Measurements from ENCODE around the gene GTF3C1.
A peak's percentile ranks its signal among the peaks of the same experiment; 100 is the strongest.
"Not testable (repeated sequence)": the region's sequence is repeated elsewhere in the genome, so short reads cannot be mapped to it uniquely, and the experiment has no call there.

Gene GTF3C1, protein sequence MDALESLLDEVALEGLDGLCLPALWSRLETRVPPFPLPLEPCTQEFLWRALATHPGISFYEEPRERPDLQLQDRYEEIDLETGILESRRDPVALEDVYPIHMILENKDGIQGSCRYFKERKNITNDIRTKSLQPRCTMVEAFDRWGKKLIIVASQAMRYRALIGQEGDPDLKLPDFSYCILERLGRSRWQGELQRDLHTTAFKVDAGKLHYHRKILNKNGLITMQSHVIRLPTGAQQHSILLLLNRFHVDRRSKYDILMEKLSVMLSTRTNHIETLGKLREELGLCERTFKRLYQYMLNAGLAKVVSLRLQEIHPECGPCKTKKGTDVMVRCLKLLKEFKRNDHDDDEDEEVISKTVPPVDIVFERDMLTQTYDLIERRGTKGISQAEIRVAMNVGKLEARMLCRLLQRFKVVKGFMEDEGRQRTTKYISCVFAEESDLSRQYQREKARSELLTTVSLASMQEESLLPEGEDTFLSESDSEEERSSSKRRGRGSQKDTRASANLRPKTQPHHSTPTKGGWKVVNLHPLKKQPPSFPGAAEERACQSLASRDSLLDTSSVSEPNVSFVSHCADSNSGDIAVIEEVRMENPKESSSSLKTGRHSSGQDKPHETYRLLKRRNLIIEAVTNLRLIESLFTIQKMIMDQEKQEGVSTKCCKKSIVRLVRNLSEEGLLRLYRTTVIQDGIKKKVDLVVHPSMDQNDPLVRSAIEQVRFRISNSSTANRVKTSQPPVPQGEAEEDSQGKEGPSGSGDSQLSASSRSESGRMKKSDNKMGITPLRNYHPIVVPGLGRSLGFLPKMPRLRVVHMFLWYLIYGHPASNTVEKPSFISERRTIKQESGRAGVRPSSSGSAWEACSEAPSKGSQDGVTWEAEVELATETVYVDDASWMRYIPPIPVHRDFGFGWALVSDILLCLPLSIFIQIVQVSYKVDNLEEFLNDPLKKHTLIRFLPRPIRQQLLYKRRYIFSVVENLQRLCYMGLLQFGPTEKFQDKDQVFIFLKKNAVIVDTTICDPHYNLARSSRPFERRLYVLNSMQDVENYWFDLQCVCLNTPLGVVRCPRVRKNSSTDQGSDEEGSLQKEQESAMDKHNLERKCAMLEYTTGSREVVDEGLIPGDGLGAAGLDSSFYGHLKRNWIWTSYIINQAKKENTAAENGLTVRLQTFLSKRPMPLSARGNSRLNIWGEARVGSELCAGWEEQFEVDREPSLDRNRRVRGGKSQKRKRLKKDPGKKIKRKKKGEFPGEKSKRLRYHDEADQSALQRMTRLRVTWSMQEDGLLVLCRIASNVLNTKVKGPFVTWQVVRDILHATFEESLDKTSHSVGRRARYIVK (N-terminal part only)

DNA sequence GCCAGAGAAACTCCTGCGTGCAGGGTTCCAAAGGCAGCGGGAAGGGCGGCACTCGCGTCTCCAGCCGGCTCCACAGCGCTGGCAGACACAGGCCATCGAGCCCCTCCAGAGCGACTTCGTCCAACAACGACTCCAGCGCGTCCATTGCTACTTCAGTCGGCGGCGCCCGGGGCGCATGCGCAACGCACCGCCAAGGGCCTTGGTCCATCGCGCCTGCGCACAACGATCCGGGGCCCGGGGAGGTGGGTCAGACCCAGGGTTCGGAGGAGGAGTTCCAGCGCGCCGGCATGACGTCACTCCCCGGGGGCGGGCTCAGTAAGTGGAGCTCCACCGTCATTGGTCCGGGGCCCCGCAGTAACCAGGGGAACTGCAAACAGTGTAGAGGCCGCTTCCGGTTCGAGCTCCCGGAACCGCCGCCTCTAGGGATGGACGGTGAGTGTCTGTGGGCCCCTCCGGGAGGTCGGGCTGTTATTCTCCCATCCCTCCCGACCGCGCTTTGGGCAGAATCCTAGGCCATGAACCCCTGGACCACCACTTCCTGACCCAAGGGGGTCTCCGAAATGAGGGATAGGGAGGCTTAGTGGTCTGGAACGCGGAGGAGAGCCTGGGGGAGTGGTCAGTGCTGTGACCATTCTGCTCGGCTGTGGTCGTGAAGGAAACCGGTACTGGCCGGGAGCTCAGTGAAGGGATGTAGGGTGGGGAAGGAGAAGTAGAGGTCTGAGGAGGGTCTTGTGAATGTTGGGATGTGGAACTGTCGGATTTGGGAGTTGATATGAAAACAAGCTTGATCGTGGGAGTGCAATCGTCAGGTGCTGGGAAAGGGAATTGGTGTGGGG is at the start of gene GTF3C1, which contains the start of gene KATNIP:
Gene GTF3C1 (minus strand): TSS at position 168 of the 836 bp plus-strand sequence. CDS start 23 bp downstream, at position 145.
Gene KATNIP (plus strand): TSS at position 399 of the 836 bp plus-strand sequence. CDS start 27 bp downstream, at position 426.
- peak; percentile 55 for DNase-seq

DNA sequence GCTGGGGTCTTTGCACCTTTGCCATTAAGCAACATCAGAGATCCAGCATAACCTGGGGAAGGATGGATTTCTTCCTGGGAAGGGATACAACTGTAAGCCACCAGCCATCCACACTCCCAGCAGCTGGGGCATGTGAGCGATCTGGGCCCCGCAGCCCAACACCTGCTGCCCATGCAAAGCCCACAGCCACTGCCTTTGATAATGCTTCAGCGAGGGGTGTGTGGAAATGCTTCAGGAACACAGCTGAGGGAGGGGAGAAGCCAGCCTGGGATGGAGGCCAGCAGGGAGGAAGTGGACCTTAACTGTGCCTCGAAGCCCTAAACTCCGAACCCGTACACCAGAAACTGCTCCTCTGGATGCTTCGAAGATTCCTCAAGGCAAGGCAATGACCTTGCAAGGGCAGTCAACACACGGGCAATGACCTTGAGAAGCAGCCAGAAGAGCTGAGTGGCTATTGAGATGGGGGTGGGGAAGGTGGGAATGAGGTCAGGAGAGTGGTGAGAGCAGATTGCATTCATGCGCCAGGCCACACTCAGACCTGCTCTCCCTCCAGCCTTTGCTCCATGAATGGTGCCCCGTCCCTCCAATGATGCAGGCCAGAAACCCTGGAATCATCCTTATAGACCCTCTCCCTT is 49.3 kb upstream of the GTF3C1 start:
- no peak for DNase-seq

DNA sequence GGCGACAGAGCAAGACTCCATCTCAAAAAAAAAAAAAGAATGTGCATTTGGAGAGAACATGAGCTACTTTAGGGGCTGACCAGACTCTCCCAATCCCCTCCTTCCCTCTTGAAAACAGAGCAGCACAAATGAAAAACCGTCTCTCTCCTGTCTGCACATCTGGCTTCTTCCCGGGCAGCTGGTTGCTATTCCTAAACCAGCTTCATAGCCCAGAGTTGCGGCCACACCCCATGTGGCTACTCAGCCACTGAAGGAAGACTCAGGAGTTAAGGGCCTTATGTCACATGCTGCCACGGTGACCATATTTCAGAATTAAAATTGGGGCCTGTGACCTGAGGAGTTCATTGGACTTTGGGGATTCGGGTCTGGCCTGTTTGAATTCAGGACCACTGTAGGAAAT is 48.5 kb upstream of the GTF3C1 start:
- DNase-seq = no peak

DNA sequence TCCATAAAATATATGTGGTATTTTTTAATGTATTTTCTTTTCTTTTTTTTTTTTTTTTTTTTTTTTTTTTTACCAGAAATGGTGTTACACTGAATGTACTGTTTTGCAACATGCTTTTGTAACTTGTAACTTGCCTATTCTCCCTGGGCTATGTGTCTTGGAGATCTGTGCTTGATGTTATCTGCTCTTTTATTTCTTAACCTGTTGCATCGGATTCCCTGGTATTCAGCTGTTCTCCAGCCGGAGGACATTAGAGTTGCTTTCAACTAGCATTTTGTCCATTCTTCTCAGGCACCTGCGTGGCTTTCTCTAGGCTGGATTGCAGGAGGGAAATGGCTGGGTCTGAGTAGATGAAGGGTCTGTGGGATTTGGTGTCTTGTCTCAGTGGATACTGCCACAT is 47.6 kb upstream of the GTF3C1 start:
- no peak for DNase-seq

DNA sequence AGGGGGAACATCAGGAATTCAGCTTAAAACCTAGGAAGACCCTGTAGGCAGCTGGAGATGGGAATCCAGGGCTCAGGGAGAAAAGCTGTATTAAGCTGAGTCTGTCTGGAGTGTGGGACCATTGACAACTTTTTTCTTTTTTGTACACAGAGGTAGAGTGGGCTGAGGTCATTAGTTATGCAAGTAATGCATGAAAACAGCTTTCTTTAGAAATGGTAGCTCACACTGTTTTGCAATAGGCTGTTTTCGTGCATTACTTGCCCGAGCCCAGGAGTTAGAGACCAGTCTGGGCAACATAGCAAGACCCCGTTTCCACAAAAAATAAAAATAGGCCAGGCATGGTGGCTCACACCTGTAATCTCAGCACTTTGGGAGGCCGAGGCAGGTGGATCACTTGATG is 46.7 kb upstream of the GTF3C1 start:
- DNase-seq = no peak

DNA sequence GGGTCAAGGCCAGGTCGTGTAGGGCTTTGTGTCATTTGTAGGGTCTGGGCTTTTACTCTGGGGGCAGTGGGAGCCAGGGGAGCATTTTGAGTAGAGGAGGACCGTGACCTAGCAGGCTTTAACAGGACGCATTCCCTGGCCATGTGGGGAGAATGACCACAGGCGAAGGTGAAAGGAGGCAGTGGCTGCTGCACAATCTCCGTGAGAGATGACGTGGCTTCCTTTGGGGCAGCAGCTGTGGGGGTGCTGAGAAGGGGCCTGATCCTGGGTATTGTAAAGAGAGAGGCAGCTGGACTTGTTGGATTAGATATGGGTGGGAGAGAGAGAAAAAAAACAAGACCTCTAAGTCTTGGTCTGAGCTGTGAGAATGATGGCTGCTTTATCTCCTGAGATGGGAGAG is 46.3 kb upstream of the GTF3C1 start:
- no peak for DNase-seq

DNA sequence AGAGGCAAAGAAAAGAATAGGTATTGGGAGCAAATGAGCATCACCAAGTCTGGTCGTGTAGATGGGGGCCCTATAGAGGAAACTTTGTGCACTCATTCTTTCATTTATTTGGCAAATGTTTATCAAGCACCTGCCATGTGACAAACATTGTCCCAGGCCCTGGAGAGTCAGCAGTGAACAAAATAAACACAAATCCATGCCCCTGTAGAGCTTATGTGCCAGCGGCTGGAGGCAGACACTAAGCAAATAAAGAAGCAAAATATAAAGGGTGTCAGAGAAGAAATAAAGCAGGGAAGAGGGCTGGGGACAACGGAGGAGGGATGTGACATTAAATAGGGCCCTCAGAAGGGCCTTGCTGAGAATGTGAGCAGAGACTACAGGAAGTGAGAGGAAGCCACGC is 45.8 kb upstream of the GTF3C1 start:
- no peak for DNase-seq

DNA sequence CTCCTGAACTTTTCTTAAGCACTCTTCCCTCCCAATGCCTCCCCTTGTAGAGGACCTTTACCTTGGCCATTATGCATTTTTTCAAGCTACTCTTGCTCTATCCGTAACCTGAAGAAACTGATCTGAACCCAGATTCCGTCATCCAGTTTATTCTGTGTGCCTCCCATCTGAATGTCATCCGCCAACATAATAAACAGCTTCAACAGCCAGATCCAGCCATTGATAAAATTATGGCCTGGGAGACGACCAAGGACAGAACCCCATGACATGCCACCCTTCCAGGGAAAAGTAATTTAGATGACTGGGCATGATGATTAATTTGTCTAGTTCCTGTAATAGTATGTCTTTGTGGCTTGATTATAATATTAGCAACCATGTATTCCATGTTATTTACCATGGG is 42.1 kb upstream of the GTF3C1 start:
- DNase-seq = no peak

DNA sequence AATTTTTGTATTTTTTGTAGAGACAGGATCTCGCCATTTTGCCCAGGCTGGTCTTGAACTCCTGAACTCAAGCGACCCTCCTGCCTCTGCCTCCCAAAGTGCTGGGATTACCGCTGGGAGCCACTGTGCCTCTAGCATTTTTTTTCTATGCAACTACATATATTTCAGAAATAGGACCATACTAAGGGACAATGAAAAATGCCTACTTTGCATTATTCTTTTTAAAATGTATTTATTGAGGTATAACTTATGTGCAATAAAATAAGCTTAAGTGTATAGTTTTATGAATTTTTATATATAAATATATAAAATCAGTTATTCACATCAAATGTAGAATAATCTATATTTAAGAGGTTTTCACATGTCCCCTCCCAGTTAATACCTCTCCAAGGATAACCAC is 38.3 kb upstream of the GTF3C1 start:
- no peak for DNase-seq

DNA sequence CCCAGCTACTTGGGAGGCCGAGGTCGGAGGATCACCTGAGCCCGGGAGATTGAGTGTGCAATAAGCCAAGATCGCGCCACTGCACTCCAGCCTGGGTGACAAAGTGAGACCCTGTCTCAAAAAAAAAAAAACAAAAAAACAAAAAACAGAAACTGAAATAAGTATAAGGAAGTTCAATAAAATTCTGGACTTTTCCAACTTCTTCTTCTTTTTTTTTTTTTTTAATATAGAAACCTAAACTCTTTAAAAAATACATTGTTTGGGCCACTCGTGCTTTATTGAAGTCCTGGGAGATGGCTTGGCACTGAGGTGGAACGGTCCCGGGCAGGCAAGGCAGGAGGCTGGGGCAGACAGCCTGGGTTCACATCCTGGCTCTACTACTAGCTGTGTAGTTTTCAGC is 37.0 kb upstream of the GTF3C1 start:
- no peak for DNase-seq

DNA sequence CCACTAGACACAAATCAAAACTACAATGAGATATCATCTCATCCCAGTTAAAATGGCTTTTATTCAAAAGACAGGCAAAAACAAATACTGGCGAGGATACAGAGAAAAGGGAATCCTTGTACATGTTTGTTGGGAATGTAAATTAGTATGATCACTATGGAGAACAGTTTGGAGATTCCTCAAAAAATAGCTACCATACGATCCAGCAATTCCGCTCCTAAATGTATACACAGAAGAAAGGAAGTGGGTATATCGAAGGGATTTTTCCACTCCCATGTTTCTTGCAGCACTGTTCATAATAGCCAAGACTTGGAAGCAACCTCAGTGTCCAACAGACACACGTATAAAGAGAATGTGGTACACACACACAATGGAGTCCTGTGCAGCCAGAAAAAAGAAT is 35.5 kb upstream of the GTF3C1 start:
- no peak for DNase-seq

DNA sequence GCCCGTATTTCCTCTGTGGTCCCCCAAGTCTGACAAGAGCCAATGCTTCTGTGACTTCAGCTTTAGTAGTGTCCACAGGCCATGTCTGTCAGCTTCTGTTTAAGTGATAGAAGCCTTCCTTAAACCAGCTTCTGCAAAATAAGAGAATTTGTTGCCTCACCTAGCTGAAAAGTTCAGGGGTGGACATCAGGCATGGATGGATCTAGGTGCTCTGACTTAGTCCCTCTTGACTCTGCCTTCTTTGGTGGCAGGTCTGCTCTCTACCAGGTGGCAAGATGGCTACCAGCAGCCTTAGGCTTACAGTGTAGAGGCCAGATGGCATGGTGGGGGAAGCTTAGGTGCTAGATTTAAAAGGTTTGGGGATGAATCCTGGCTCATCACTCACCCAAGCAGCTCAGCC is 33.9 kb upstream of the GTF3C1 start:
- DNase-seq = no peak

DNA sequence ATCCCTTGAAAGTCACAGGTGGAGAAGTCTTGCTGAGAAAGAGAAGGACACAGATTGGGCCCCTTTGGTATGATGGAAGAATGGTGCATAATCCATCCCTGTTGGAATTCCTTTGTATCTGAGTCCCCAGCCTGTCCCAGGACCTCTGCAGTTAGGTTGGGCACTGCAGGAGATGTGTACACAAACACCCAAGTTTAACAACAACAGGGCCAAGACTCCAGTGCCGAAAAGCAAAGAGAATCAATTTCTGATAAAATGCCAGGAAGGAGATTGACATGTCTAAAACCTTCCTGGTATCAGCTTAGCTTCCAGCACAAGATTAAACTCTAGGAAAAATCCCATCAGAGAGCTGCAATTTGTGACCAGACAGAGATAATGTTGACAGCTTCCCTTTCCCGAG is 33.2 kb upstream of the GTF3C1 start:
- DNase-seq = no peak

DNA sequence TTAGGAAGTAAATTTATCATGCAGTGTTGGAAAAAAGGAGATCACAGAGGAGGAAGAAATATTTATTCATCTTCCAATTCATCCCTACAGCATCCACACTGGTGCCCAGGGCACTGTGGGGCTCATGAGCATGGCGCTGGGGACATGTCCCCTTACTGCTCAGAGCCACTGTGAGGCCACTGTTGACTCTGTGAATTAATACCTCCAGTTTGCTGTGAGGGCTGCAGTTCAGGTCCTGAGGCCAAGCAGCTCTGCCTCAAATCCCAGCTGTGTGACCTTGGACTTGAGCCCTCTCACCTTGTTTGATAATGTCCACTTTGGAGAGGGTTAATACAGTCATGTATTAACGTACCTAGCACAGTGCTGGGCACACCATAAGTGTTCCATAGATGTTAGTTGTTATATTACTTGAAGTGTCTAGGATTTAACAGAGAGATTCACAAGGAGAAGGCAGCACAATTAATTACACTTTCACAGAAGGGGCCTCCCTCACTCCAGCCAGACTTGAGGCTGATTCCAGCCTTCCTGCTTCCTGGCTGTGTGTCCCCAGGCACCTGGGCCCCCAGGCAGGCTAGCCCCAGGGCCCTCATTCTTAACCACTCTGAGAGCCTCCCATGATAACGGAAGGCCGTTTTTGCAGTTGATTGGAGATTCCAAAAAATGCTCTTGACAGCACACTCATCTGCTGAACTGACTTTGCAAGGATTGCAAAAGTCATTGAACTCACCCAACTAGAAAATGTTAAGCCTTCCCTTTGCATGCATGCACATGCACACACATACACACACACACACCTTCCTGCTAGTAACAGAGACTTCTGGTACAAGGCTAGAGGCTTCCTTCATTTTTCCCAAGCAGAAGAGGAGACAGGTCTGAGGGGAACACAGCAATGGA is 29.6 kb upstream of the GTF3C1 start:
- DNase-seq = no peak

DNA sequence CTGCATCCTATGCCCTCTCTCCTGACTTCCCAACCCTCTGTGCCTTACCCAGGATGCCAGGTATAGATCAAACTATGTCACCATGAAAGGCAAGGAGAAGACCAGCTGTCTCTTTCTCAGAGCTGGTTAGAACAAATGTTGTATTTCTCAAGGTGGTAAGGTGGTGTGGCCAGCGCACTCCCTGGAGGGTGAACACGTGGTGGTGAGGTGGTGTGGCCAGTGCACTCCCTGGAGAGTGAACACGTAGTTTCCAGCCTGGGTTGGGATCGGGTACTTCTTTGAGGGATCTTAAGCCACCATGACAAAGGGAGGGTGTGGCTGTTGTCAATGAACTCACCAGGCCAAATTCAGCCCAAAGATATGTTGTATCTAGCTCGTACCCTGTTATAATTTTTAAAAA is 27.0 kb upstream of the GTF3C1 start:
- DNase-seq = no peak

DNA sequence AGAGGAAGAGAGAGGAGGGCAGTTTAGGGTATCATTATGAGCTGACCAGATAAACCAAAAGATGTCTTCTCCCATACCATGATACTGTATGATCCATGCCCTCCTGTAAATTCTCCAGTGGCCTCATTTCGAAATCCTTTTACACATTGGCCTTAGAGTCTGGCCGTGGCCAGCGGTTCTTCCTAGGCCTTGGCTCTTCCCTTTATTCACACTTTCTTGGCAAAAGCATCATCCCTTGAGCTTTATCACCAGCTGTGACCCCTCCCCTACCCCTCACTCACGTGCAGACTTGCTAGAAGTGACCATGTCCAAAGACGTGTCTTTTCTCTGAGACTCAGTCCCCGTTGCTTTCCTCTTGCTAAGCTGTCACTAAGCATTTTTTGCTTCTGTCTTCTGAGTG is 23.0 kb upstream of the GTF3C1 start:
- no peak for DNase-seq

DNA sequence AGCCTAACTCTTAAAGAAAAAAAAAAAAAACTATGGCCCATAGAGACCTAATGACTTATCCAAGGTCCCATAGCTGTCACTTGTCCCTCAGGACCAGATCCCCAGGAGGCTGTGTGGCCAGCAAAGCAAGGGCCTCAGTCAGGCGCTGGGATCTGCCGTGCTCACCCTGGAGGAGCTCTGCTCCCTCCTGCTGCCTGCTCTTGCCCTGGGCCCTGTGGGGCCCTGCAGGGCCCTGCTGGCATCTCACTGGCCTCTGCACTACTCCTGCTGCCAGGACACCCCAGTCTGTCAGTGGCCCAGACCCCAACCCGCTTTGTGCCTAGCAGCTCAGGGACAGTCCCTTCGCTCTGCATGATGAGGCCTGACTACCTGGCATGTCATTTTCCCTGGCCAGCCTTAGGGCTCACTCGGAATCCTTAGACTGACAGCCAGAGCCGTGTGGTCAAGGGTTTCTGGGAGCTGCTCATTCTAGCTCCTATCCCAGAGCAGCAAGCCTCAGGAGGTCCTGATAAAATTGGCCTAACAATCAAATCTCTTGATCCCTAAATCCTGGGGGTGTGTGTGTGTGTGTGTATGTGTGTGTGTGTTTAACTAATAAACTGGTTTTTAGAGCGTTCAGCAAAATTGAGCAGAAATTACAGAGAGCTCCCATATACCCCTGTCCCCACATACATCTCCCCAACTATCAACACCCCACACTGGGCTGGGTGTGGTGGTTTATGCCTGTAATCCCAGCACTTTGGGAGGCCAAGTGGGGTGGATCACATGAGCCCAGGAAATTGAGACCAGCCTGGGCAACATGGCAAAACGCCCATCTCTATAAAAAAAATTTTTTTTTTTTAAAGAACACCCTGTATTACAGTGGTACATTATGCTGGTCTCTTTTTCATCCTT is 22.0 kb upstream of the GTF3C1 start:
- DNase-seq = no peak

DNA sequence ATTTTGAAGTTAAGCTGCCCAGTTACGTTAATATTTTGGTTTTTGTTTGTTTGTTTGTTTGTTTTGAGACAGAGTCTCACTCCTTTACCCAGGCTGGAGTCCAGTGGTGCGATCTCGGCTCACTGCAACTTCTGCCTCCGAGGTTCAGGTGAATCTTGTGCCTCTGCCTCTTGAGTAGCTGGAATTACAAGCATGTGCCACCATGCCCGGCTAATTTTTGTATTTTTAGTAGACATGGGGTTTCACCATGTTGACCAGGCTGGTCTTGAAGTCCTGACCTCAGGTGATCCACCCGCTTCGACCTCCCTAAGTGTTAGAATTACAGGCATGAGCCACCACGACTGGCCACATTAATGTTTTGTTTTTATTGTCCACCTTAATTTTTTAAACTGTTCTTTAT is 21.3 kb upstream of the GTF3C1 start:
- not testable (repeated sequence) for DNase-seq

DNA sequence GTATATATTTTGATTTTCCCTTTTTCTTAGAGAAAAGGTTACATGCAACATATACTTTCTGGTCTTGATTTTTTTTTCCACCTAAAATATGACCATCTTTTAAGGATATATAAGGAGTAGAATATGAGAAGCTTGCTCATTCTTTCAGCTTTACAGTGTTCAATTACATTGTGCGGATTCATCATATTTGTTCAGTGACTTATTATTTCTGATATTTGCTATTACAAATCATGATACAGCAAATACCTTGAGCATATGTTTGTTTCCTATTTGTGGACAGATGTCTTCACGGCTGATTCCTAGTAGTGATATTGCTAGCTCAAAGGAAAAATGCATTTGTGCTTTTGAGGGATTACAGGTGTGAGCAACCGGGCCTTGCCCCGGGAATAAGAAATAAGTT is 18.4 kb upstream of the GTF3C1 start:
- DNase-seq = no peak

All from NCI-H187 treated with DMSO at 0.1 percent for 48 hours (cell line).